Forelimb muscle (tissue), 1 donor: ENCODE measurements around the gene FAM81A. TPM values are rescaled to one million over a fixed set of nuclear protein-coding genes. Genes with fewer than 3 reads are reported as not detected.
"Not testable (repeated sequence)": the region's sequence is repeated elsewhere in the genome, so short reads cannot be mapped to it uniquely, and the experiment has no call there.

Experiments used
- DNase-seq: peaks from one replicate; pipeline ENCODE4 v3.0.0-alpha.2; 2013; ENCODE audit warnings: low read depth
- polyA plus RNA-seq: library from polyadenylated mRNA; unstranded; fragments of 120-200 nt; gene quantifications from one replicate; pipeline ENCODE4 v1.2.1, GENCODE V29; 2013; ENCODE audit not compliant: insufficient read length

Gene FAM81A
- 1.4 TPM for polyA plus RNA-seq

GRCh38 chr15:59437817-59438624 lies at the start of gene FAM81A:
FAM81A (plus strand) TSS chr15:59438186; CDS start chr15:59458627, 20,441 bp downstream.
- peak; percentile 52 for DNase-seq

DNA sequence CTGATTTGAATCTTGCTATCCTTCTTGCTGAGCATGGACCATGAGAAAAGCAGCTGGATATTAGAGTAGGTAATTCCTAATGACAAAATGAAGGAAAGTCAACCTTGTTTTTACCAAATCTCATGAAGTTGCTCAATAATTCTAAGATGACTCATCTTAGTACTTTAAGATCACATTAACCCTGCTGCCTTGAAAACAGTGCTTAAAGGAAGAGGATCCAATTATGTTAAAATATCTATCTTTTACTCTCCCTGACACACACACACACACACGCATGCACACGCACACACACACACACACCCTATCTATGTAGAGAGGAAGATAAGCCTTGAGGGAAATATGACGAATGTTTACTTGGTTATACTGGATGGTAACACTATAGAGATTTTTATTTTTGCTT lies 49.3 kb upstream of the FAM81A start:
- no peak for DNase-seq

DNA sequence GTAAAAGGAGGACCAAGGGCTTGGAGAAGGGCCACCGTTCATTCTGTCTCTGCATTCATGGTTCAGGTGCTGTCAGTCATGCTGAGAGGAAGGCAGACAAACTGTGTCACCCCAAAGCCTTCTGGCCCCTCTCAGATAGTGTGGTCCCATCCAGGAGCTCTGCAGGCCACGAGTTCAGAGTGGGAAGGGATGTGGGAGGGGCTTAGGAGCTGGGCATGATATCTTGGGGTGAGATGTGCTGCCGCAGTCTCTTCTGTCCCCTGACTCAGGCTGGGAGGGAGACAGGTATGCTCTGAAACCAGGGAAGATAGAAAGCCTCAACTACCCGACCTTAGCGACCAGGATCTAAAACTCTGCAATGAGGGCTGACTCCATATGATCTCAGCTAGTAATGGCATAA lies 45.7 kb upstream of the FAM81A start:
- DNase-seq: no peak

- no peak for DNase-seq
These were observed 43.8 kb upstream of the FAM81A start for GRCh38 chr15:59394166-59394661.

GRCh38 chr15:59396211-59396610 lies 41.8 kb upstream of the FAM81A start:
- no peak for DNase-seq

GRCh38 chr15:59396679-59397078 lies 41.3 kb upstream of the FAM81A start:
- no peak for DNase-seq

- DNase-seq: no peak
These were observed 39.8 kb upstream of the FAM81A start for GRCh38 chr15:59398220-59398619.

GRCh38 chr15:59399465-59400102 lies 38.4 kb upstream of the FAM81A start:
- DNase-seq: no peak

DNA sequence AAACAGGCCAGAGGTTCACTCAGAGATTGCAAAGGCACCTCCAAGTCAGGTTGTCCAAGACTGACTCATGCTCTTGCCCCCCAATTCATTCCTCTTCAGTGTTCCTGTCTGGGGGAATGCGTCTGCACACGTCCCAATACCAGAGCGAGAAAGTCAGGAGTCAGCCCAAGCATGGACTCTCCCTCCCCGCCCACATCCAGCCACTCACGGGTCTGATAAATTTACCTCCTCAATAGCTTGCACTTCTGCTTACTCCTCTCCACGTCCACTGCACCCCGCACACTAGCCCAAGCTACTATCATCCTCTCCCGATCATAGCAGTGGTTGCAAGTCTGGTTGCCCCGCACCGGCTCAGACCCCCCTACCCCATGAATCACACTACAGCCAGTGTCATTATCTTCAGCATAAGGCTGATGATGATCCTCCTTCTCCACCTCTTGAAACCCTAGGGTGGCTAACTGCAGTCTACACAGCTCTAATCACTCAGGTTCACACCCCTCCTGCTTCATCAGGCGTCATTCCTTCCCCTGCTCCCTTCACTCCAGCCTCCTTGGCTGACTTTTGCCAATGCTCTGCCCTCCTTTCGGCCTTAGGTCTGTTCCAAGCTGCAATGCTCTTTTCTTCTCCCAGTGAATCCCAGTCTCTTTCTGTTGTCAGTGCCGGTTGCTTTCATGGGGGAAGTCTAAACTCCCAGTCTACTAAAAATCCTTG lies 37.7 kb upstream of the FAM81A start:
- DNase-seq: no peak

DNA sequence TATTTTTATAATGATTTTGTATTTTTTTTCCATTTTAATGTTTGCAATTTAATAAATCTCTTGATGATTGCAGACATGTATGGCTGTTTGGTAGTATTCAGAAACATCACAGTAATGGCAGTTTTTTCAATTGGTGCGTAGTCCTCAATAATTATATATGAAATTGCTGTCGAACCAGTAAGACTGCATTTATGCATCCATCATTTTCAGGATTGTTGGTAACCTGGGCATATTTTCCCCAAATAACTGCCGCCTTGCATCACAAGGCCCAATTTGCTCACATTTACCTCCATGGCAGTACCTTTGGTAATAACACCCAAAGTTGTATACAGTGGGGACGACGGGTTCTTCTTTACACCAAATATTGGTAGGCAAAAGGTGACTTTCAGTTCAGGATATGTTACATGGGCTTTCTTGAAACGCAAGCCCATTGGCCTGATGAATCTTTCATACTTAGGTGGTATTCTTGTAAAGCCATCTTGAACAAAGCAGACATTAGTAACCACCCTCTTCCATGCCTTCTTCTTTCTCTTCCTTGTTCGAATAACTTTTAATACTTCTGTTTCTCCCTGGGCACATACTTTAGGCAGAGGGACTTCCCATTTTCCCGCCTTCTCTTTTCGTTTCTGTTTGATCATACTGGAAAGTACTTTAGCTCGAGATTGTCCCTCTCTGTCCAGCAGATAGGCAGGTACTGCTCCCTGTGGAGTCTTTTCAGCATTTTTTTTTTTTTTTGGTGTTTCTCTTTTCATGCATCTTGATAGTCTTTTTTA lies 36.7 kb upstream of the FAM81A start:
- DNase-seq: not testable (repeated sequence)

- no peak for DNase-seq
These were observed 36.0 kb upstream of the FAM81A start for GRCh38 chr15:59401824-59402569.

- no peak for DNase-seq
These were observed 32.9 kb upstream of the FAM81A start for GRCh38 chr15:59405079-59405478.

DNA sequence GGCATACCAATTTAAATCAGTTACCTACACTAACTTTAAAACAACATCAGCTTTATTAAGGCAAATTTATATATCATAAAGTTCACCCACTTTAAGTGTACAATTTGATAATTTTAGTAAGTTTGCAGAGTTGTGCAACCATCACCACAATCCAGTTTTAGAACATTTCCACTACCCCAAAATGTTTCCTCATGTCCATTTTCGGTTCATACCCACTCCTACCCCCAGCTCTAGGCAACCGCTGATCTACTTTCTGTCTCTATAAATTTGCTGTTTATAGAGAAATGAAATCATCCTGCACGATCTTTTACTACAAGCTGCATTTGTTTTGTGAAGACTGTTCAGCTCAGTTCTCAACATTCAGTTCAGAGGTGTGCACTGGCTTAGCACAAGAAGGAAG lies 31.5 kb upstream of the FAM81A start:
- no peak for DNase-seq

DNA sequence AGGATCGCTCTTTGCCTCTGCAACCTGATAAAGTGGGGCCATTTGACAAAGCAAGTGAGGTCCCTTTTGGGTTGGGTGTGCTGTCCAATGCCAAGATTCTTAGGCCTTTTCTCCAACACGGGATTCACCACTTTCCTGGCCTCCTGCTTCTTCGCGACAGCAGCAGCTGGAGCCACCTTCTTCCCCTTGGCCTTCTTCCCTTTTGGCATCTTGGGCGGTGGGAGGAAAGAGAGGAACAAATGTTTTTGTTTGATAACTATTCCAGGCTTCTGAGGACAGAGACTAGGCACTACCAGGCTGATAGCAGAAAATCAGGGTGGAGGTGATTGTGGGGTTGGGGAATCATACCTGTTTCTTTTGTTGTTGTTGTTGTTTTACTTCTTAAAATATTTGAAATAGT lies 30.0 kb upstream of the FAM81A start:
- DNase-seq: no peak

DNA sequence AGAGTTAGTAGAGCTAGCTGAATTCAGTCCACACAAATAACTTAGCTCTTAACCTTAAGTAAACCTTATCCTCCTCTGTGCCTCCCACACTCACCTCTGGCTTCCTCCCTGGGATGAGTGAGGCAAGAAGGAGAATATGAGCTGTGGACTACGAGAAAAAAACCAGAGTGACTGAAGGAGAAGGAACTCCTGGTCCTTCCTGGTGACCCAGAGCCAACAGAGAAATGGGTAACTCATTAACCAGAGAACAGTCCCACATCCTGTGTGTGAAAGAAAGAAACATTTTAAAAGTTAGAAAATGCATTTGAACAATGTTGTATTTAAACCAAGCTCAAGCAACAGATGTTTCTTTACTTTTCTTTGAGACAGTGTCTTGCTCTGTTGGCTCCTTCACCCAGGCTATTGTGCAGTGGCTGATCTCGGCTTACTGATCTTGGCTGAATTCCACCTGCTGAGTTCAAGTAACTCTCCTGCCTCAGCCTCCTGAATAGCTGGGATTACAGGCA lies 27.5 kb upstream of the FAM81A start:
- DNase-seq: no peak

- no peak for DNase-seq
These were observed 24.4 kb upstream of the FAM81A start for GRCh38 chr15:59413577-59413976.

- DNase-seq: no peak
These were observed 21.2 kb upstream of the FAM81A start for GRCh38 chr15:59416816-59417215.

DNA sequence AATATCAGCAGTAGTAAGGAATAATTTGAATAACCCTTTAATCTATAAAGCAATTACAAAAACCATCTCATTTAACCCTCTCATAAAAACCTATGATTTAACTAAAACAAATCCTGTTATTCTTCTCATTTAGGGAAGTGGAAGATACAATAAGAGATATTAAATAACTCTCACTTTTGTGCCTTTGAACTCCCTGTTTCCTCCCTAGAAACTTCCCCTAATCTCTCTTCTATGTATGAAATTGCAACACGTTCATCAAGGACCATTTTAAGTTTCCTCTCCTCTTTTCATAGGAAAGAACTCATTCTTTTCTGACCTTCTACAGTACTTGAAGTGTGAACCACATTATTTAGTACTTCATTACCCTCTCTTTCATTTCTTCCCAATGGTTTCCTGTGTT lies 18.8 kb upstream of the FAM81A start:
- no peak for DNase-seq

DNA sequence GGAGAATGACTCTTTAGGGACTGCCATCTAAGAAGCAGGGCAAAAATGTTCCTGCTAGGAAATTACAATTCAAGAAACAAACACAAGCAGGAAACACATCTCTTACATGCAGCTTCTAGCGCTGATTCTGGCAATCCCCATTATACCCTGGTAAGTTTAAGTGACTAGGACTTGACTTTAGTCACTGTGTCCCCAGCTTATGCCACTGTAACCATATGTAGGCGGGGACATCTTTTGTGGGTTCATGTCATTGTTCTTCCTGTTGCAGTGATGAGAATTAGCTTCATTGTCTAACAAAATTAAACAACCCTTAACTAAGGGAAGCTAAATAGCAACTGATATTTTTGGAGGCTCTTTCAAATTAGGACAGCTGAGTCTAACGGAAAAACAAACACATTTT lies 17.9 kb upstream of the FAM81A start:
- no peak for DNase-seq

GRCh38 chr15:59420986-59421618 lies 16.9 kb upstream of the FAM81A start:
- DNase-seq: no peak
